PC-3 (cell line): ENCODE results near the gene OCSTAMP. TPM values are rescaled to one million over a fixed set of nuclear protein-coding genes. Genes with fewer than 3 reads are reported as not detected.

Experiments
- ATAC-seq: fragments of 200-7000 bp; cut with Tn5 transposase; 2 replicates; pipeline ENCODE4 v1.9.1; 2020; ENCODE audit warnings: mild to moderate bottlenecking, moderate library complexity
- BruUV-seq: library from RNA; stranded (reverse); fragments of 400-500 nt; replicated peaks from 2 replicates; lab custom pipeline; 2021; lab: Mats Ljungman, UMichigan
- CTCF ChIA-PET: fragments of 300-600 bp; sonication (Branson Sonifier 250); formaldehyde crosslinking; loops from one replicate; lab custom pipeline; 2022; ENCODE audit warnings: antibody characterized with exemption; lab: Charles Lee
- POLR2A ChIA-PET: fragments of 300-600 bp; sonication (Branson Sonifier 250); formaldehyde crosslinking; loops from one replicate; lab custom pipeline; 2022; ENCODE audit warnings: antibody characterized with exemption; ENCODE audit not compliant: unreplicated experiment; lab: Charles Lee
- DNase-seq: peaks from one replicate; pipeline ENCODE4 v3.0.0-alpha.2; 2015
- H2AFZ ChIP-seq: fragments of 300-600 bp; sonication (generic); 2 replicates; pipeline ENCODE4 v1.6.0; 2016; ENCODE audit warnings: antibody characterized with exemption, low read length
- H3F3A ChIP-seq: fragments of 300-600 bp; sonication (generic); one replicate; pipeline ENCODE4 v1.6.0; 2017; ENCODE audit warnings: antibody characterized with exemption, low read length, control low read depth, mild to moderate bottlenecking; ENCODE audit not compliant: unreplicated experiment
- H3K27ac ChIP-seq: fragments of 300-600 bp; sonication (generic); 2 replicates; pipeline ENCODE4 v1.5.1; 2016; ENCODE audit warnings: mild to moderate bottlenecking, low read length
- H3K27me3 ChIP-seq: fragments of 300-600 bp; sonication (generic); 2 replicates; pipeline ENCODE4 v1.6.1; 2016; ENCODE audit warnings: low read length, mixed read lengths
- H3K36me3 ChIP-seq: fragments of 300-600 bp; sonication (generic); 2 replicates; pipeline ENCODE4 v1.6.1; 2016; ENCODE audit warnings: low read depth, mixed run types, low read length, mixed read lengths
- H3K4me1 ChIP-seq: fragments of 300-600 bp; sonication (generic); 2 replicates; pipeline ENCODE4 v1.5.1; 2016; ENCODE audit warnings: low read length; ENCODE audit not compliant: insufficient read depth
- H3K4me2 ChIP-seq: fragments of 300-600 bp; sonication (generic); 2 replicates; pipeline ENCODE4 v1.6.0; 2016; ENCODE audit warnings: low read length
- H3K4me3 ChIP-seq: fragments of 300-600 bp; sonication (generic); 2 replicates; pipeline ENCODE4 v1.5.1; 2016; ENCODE audit warnings: mild to moderate bottlenecking, low read length, mixed read lengths
- H3K79me2 ChIP-seq: fragments of 300-600 bp; sonication (generic); 2 replicates; pipeline ENCODE4 v1.6.1; 2017; ENCODE audit warnings: low read length, mixed read lengths
- H3K9ac ChIP-seq: fragments of 300-600 bp; sonication (generic); 2 replicates; pipeline ENCODE4 v1.6.0; 2016; ENCODE audit warnings: mild to moderate bottlenecking, low read length
- H3K9me2 ChIP-seq: fragments of 300-600 bp; sonication (generic); replicated peaks from 2 replicates; pipeline ENCODE4 v1.6.1; 2016; ENCODE audit warnings: mixed run types, low read length, mixed read lengths
- H3K9me3 ChIP-seq: fragments of 300-600 bp; sonication (generic); 2 replicates; pipeline ENCODE4 v1.6.1; 2016; ENCODE audit warnings: low read length, mixed read lengths
- H4K20me1 ChIP-seq: fragments of 300-600 bp; sonication (generic); 2 replicates; pipeline ENCODE4 v1.6.1; 2016; ENCODE audit warnings: low read length, mixed read lengths
- EZH2 ChIP-seq: fragments of 300-600 bp; sonication (generic); IDR thresholded peaks from one replicate; pipeline ENCODE4 v1.6.1; 2017; ENCODE audit warnings: antibody characterized with exemption, mild to moderate bottlenecking, low read length; ENCODE audit not compliant: unreplicated experiment
- EZH2phosphoT487 ChIP-seq: fragments of 300-600 bp; sonication (generic); IDR thresholded peaks from 2 replicates; pipeline ENCODE4 v1.6.1; 2018; ENCODE audit warnings: mild to moderate bottlenecking, antibody characterized with exemption, low read length, borderline replicate concordance
- intact Hi-C: fragments of 100-400 bp; cut with micrococcal nuclease; formaldehyde crosslinking; loops from 2 replicates; pipeline ENCODE4 v1.9.0; 2023
- total RNA-seq: library from RNA; depleted of rRNA; stranded (reverse); fragments of >200 nt; gene quantifications from 2 replicates; pipeline ENCODE4 v1.2.3, GENCODE V29; 2014
- TF ChIP-seq, protein P1 (sequence below): fragments of 300-600 bp; sonication (generic); conservative IDR thresholded peaks from 2 replicates; pipeline ENCODE4 v1.5.1; 2017; ENCODE audit warnings: antibody characterized with exemption, low read depth, mild to moderate bottlenecking, low read length

OCSTAMP gene
- total RNA-seq, 1 experiment from 2014 or later: not detected

DNA sequence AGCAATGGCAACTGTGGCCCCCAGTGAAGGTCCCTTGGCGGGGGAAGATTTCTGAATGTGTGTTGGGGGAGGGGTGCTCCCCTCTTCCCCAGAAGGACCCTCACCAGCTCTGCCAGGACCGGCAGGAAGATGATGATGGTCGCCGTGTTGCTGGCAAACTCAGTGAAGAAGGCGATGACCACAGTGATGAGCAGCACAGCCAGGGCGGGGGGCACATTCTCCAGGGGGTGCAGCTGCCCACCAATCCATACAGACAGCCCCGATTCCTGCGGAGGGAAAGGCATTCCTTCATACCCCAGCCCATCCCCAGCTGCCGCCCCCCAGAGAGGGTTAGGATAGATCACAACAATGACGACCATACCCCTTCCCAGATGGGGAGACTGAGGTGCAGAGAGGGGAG lies 15.7 kb upstream of the OCSTAMP start:
- H3F3A ChIP-seq: no peaks in the 10 kb centered on the region
- no peaks in the 10 kb centered on the region for H3K9me3 ChIP-seq
- no peak overlapping the region for H3K9ac ChIP-seq
- no peak for ATAC-seq
- no peak overlapping the region for H3K4me3 ChIP-seq
- CTCF ChIA-PET: no interaction called here
- H3K27me3 ChIP-seq: no peaks in the 10 kb centered on the region
- H4K20me1 ChIP-seq: no peaks in the 10 kb centered on the region
- H3K27ac ChIP-seq: no peak overlapping the region
- H3K79me2 ChIP-seq: no peaks in the 10 kb centered on the region
- no peak overlapping the region for H3K4me2 ChIP-seq
- TF ChIP-seq EZH2 (no peak), EZH2phosphoT487 (no peak)
- H3K9me2 ChIP-seq: no peaks in the 10 kb centered on the region
- H3K36me3 ChIP-seq: no peaks in the 10 kb centered on the region
- H2AFZ ChIP-seq: no peak overlapping the region
- intact Hi-C loops: no loop called here
- peaks cover 26% of the 10 kb centered on the region for H3K4me1 ChIP-seq
- no peak for DNase-seq
- no TSS peak for BruUV-seq
- POLR2A ChIA-PET: no interaction called here

DNA sequence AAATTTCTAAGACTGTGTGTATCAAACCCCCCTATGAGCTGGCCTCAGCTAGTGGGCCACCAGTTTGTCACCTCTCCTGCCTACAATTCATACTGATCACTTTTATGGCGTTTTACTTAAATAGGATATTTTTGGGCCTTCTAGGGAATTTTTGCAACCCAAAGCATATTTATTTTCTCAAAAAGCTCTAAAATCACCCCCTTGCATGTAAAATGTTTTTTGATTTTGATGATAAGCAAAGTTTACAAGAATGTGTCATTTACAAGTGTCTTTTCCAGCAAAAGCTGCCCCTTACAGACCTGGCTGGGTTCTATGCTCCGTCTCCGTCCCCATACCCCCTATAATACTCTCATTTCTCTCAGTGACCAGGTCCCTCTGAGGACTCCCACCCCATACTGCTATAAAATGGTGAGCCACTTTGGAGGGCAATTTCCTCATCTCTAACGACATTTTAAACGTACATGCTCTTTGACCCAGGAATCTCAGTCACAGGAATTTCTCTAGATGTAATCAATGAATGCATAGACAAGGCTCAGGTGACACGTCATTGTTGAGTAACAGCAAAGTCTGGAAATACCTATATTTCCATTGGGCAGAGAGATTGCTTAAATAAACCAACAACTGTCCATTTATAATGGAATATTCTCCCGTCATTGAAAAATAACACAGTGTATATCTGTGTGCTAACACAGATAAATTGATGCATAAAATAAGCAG lies 13.9 kb upstream of the OCSTAMP start:
- H3K9me3 ChIP-seq: no peaks in the 10 kb centered on the region
- peak overlapping the region; percentile 10; the same call in 1 of the 2 replicates for H3K4me3 ChIP-seq
- intact Hi-C loops: no loop called here
- no peaks in the 10 kb centered on the region for H3K9me2 ChIP-seq
- CTCF ChIA-PET: no interaction called here
- POLR2A ChIA-PET: no interaction called here
- no peaks in the 10 kb centered on the region for H3K79me2 ChIP-seq
- no peak overlapping the region for H3K9ac ChIP-seq
- no peak for TF ChIP-seq EZH2
- BruUV-seq: no TSS peak
- no peaks in the 10 kb centered on the region for H3F3A ChIP-seq
- no peak overlapping the region for H2AFZ ChIP-seq
- H3K36me3 ChIP-seq: no peaks in the 10 kb centered on the region
- ATAC-seq (no peak), DNase-seq (peak; percentile 84)
- H3K4me2 ChIP-seq: peak overlapping the region; percentile 45
- no peaks in the 10 kb centered on the region for H3K27me3 ChIP-seq
- H3K4me1 ChIP-seq: peaks cover 26% of the 10 kb centered on the region
- H3K27ac ChIP-seq: peak overlapping the region; percentile 61
- H4K20me1 ChIP-seq: no peaks in the 10 kb centered on the region

DNA sequence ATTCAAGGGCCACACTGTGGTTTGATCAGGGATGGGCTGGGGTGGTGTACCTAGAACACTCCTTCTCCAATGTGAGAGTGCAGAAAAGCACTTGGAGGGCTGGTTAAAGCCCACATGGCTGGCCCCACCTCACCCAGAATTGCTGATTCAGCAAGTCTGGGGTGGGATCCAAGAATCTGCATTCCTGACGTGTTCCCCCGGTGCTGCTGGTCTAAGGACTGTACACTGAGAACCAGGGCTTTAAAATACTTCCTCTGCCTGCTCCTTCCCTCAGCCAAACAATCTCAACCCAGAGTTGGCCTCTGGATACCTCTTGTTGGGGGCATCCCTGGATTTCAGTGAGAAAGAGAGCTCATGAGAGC lies 13.4 kb upstream of the OCSTAMP start:
- Histone ChIP-seq H3K27ac (peak overlapping the region; percentile 61), H2AFZ (no peak overlapping the region), H3K9ac (no peak overlapping the region), H3K4me3 (no peak overlapping the region), H4K20me1 (no peaks in the 10 kb centered on the region), H3K9me3 (no peaks in the 10 kb centered on the region), H3F3A (no peaks in the 10 kb centered on the region), H3K4me2 (peak overlapping the region; percentile 45), H3K79me2 (no peaks in the 10 kb centered on the region), H3K27me3 (no peaks in the 10 kb centered on the region), H3K36me3 (no peaks in the 10 kb centered on the region), H3K9me2 (no peaks in the 10 kb centered on the region), H3K4me1 (peaks cover 28% of the 10 kb centered on the region)
- ATAC-seq (no peak), DNase-seq (no peak)
- BruUV-seq: no TSS peak
- POLR2A ChIA-PET: no interaction called here
- intact Hi-C loops: loop anchor here (2.0 kb wide), 1 partner anchor 117 kb away; no protein-coding TSS in a partner anchor
- TF ChIP-seq, protein P1, sequence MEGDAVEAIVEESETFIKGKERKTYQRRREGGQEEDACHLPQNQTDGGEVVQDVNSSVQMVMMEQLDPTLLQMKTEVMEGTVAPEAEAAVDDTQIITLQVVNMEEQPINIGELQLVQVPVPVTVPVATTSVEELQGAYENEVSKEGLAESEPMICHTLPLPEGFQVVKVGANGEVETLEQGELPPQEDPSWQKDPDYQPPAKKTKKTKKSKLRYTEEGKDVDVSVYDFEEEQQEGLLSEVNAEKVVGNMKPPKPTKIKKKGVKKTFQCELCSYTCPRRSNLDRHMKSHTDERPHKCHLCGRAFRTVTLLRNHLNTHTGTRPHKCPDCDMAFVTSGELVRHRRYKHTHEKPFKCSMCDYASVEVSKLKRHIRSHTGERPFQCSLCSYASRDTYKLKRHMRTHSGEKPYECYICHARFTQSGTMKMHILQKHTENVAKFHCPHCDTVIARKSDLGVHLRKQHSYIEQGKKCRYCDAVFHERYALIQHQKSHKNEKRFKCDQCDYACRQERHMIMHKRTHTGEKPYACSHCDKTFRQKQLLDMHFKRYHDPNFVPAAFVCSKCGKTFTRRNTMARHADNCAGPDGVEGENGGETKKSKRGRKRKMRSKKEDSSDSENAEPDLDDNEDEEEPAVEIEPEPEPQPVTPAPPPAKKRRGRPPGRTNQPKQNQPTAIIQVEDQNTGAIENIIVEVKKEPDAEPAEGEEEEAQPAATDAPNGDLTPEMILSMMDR: no peak
- TF ChIP-seq EZH2phosphoT487 (no peak), EZH2 (no peak)
- CTCF ChIA-PET: no interaction called here
